Measurements from ENCODE around the gene SNX6. TPM values are rescaled to one million over a fixed set of nuclear protein-coding genes. Genes with fewer than 3 reads are reported as not detected.

SNX6 gene
- total and polyA plus RNA-seq, 9 of the 15 experiments (the other 6 are each of a cell fraction or from before 2014, with no cell fraction given): 34.6 to 111 (median 57.5) TPM

GRCh38 chr14:34580381-34580780 is 49.6 kb downstream of the SNX6 start:
- H3K4me1 ChIP-seq (replicated peaks in 1 of 2; ENCODE audit: control insufficient read depth in 2 of 2, insufficient read depth in 2 of 2, low read length in 2 of 2): no peaks in the 10 kb centered on the region; a peak in 1 of 5 replicates
- H4K20me1 ChIP-seq (replicated peaks; ENCODE audit: control insufficient read depth, insufficient read depth, low read length): no peaks in the 10 kb centered on the region
- peaks cover 30% of the 10 kb centered on the region; the same call in 2 of the 3 replicates for H3K36me3 ChIP-seq (ENCODE audit: control insufficient read depth, insufficient read depth, low read length)
- ATAC-seq (no peak), FAIRE-seq (no peak), DNase-seq (ENCODE audit: extremely low read depth in 1 of 4, low spot score in 3 of 4) (no peak)
- BruUV-seq (replicated peaks): no TSS peak
- POLR2A ChIA-PET: interaction anchor here (0.7 kb wide), 1 partner anchor 48 kb away, joined by 3 read pairs; no protein-coding TSS in a partner anchor
- H3K9me3 ChIP-seq (replicated peaks; ENCODE audit: control insufficient read depth, insufficient read depth, low read depth, low read length): no peaks in the 10 kb centered on the region
- in situ Hi-C loops (cut with MboI): no loop called here
- no peak overlapping the region for H3K4me3 ChIP-seq
- H3K9ac ChIP-seq (ENCODE audit: insufficient read depth in 1 of 2, low read depth in 2 of 2, low read length in 2 of 2): no peak overlapping the region
- no peaks in the 10 kb centered on the region for H3K27me3 ChIP-seq (ENCODE audit: control insufficient read depth in 2 of 2, insufficient read depth in 2 of 2, low read length in 2 of 2)
- CTCF ChIA-PET (ENCODE audit: low intra/inter-chr PET ratio): no interaction called here
- no peak for TF ChIP-seq POU5F1 (IDR thresholded peaks at IDR 0.05; ENCODE audit: borderline replicate concordance, low read depth, low read length, partially characterized antibody)
- TF ChIP-seq ADNP (tag; IDR thresholded peaks at IDR 0.05): no peak
- TF ChIP-seq DACH1 (IDR thresholded peaks at IDR 0.05; ENCODE audit: partially characterized antibody): no peak
- TF ChIP-seq TBL1XR1 (IDR thresholded peaks at IDR 0.05; ENCODE audit: low read length in 2 of 2): no peak
- no peak for TF ChIP-seq IRF1 (CRISPR knock-in tag; IDR thresholded peaks at IDR 0.05; ENCODE audit: borderline replicate concordance)
- TF ChIP-seq CTCF (IDR thresholded peaks at IDR 0.05 in 2 of 3, conservative IDR thresholded peaks at IDR 0.05 in 1 of 3; ENCODE audit: insufficient read depth in 2 of 3, low read depth in 1 of 3, low read length in 3 of 3): no peak
- TF ChIP-seq XRCC4 (IDR thresholded peaks at IDR 0.05; ENCODE audit: extremely low read depth, insufficient read depth, insufficient read length): no peak
- TF ChIP-seq VEZF1 (CRISPR knock-in tag; IDR thresholded peaks at IDR 0.05): no peak
- WGBS (ENCODE audit: insufficient coverage, low coverage, missing lambda C conversion rate): 100% methylated on average over 4 of the region's 5 CpGs
- no peak overlapping the region for H2AFZ ChIP-seq (ENCODE audit: low read depth, low read length)
- H3K4me2 ChIP-seq (ENCODE audit: insufficient read depth, low read length): no peak overlapping the region
- no peak overlapping the region for H3K27ac ChIP-seq (ENCODE audit: extremely low read depth, low read depth, low read length)
- H3K79me2 ChIP-seq (ENCODE audit: control insufficient read depth, insufficient read depth, low read length): no peaks in the 10 kb centered on the region
- intact Hi-C loops (cut with micrococcal nuclease): no loop called here
- H3K9me1 ChIP-seq (ENCODE audit: control insufficient read depth, insufficient read depth, low read length): no peaks in the 10 kb centered on the region

Measured in K562 (cell line).